Heart left ventricle (tissue), 13 donors: ENCODE measurements around the gene C5orf47.

Source experiments
- CTCF ChIP-seq, 12 donors: fragments of 200-600 bp; sonication (generic) in 4 of 12; IDR thresholded peaks; one replicate each; pipeline versions ENCODE4 v1.5.0 to v1.8.0; 2018 to 2022; ENCODE audit warnings: antibody characterized with exemption in 12 of 12, mild to moderate bottlenecking in 5 of 12
- POLR2A ChIP-seq, 2 donors: fragments of 450-650 bp; IDR thresholded peaks; one replicate each; pipeline ENCODE4 v1.6.1; 2017; ENCODE audit warnings: antibody characterized with exemption in 2 of 2, mild to moderate bottlenecking in 2 of 2, moderate library complexity in 2 of 2
- donor health status: ischemic (EF 13 %, LVEDD 7.1; RV severe dilation, severe dysfunction).
- donor health status: DM: no; HTN: yes; CAD: no.
- donor health status: DM: no; HTN: no; CAD: no.
- donor health status: ischemic (EF 25% LVEDD 6.9; RV normal size, moderate dysfunction).
- donor health status: ischemic (EF 25% LVEDD 5.7; RV mildly dilated, moderate dysfunction).
- donor health status: ischemic (EF 35%, LVEDD 5.7; RV mildly dilated, moderate dysfunction).
- donor health status: nonischemic (EF 11% LVEDD 7.7; RV severe dilation, severe dysfunction).
- donor health status: DM: yes; HTN: yes; CAD: no.
- donor health status: PGD.
- donor health status: ischemic (EF 29% LVEDD 5.4; RV normal size, mild dysfunction).
- donor health status: nonischemic (EF 23%, LVEDD 6.1; RV moderate dilation, normal function).

- no peak for TF ChIP-seq CTCF (IDR thresholded peaks at IDR 0.05)
- TF ChIP-seq POLR2A (IDR thresholded peaks at IDR 0.05), result no peak
These were observed 14.8 kb downstream of the C5orf47 start for GRCh38 chr5:174003795-174004194.
